Activated effector memory CD4-positive, alpha-beta T cell treated with anti-CD3 and anti-CD28 coated beads, Interleukin-2, amount 50 U/mL, for 16 hours (primary cell): ENCODE measurements around the gene SEMA6B.
"Not testable (repeated sequence)": the region's sequence is repeated elsewhere in the genome, so short reads cannot be mapped to it uniquely, and the experiment has no call there.

Experiments used
- DNase-seq: peaks from one replicate; pipeline ENCODE4 v3.0.0-alpha.2; 2020

SEMA6B gene, protein sequence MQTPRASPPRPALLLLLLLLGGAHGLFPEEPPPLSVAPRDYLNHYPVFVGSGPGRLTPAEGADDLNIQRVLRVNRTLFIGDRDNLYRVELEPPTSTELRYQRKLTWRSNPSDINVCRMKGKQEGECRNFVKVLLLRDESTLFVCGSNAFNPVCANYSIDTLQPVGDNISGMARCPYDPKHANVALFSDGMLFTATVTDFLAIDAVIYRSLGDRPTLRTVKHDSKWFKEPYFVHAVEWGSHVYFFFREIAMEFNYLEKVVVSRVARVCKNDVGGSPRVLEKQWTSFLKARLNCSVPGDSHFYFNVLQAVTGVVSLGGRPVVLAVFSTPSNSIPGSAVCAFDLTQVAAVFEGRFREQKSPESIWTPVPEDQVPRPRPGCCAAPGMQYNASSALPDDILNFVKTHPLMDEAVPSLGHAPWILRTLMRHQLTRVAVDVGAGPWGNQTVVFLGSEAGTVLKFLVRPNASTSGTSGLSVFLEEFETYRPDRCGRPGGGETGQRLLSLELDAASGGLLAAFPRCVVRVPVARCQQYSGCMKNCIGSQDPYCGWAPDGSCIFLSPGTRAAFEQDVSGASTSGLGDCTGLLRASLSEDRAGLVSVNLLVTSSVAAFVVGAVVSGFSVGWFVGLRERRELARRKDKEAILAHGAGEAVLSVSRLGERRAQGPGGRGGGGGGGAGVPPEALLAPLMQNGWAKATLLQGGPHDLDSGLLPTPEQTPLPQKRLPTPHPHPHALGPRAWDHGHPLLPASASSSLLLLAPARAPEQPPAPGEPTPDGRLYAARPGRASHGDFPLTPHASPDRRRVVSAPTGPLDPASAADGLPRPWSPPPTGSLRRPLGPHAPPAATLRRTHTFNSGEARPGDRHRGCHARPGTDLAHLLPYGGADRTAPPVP

GRCh38 chr19:4559569-4559968 is at the start of gene SEMA6B:
Gene SEMA6B (minus strand): TSS chr19:4559684. CDS start chr19:4558457, 1,227 bp downstream.
- no peak for DNase-seq

- no peak for DNase-seq
Observed at GRCh38 chr19:4606921-4607678, 47.6 kb upstream of the SEMA6B start.

- no peak for DNase-seq
Observed at GRCh38 chr19:4606181-4606580, 46.7 kb upstream of the SEMA6B start.

DNA sequence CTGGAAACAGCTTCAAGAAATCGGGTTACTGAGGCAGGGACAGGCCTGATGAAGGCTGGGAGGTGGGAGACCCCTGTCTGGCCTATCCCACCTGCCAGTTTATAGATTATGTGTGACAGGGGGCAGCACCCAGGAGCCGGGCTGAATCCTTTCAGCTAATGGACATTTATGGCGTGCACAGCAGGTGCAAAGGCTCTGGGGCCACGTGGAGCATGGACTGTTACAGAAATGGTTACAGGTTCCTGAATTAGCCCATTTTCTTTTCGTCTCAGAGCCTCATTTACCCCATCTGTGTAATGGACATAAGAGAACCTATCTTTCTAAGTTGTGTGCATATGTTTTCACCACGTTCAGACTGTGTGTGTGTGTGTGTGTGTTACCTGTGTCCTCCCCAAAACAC is 45.4 kb upstream of the SEMA6B start:
- DNase-seq = no peak

DNA sequence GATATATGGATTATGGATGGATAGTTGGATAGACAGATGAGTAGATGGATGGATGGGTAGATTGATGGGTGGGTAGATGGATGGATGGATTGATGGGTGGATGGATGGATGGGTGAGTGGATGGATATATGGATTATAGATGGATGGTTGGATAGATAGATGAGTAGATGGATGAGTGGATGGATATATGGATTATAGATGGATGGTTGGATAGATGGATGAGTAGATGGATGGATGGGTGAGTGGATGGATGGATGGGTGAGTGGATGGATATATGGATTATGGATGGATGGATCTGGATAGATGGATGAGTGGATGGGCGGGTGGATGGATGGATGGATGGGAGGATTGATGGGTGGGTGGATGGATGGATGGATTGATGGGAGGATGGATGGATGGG is 43.4 kb upstream of the SEMA6B start:
- DNase-seq = no peak

GRCh38 chr19:4602173-4602788 is 42.8 kb upstream of the SEMA6B start:
- no peak for DNase-seq

GRCh38 chr19:4600893-4601292 is 41.4 kb upstream of the SEMA6B start:
- DNase-seq = no peak

GRCh38 chr19:4600082-4600481 is 40.6 kb upstream of the SEMA6B start:
- DNase-seq = no peak

GRCh38 chr19:4598712-4599111 is 39.2 kb upstream of the SEMA6B start:
- DNase-seq = no peak

DNA sequence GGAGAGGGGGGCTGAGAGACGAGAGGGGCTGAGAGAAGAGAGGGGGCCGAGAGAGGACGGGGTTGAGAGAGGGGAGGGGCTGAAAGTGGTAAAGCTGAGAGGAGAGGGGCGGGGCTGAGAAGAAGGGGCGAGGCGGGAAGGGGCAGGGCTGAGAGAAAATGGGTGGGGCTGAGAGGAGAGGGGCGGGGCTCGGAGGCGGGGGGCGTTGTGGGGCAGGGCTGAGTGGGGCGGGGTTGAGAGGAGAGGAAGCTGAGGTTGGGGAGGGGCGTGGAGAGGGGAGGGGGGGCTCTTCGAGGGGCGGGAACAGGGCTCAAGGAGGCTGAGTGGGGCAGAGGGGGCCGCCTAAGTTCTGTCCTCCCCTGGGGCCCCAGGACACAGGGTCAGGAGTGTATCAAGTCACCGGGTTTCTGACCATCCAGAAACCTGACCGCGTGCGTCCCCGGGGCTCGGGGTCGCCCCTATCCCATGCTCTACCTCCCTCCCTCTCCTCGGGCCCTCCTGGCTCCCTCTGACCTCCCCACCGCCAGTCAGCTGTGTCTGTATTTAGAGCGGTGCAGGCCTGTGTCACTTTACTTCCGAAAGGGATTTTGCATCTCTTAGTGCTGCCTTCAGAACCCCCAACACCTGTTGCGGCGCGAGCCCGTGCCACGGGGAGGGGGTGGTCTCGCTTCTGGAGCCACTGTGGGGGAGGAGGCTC is 38.6 kb upstream of the SEMA6B start:
- peak; percentile 69 for DNase-seq

GRCh38 chr19:4597278-4597974 is 37.9 kb upstream of the SEMA6B start:
- peak; percentile 66 for DNase-seq

DNA sequence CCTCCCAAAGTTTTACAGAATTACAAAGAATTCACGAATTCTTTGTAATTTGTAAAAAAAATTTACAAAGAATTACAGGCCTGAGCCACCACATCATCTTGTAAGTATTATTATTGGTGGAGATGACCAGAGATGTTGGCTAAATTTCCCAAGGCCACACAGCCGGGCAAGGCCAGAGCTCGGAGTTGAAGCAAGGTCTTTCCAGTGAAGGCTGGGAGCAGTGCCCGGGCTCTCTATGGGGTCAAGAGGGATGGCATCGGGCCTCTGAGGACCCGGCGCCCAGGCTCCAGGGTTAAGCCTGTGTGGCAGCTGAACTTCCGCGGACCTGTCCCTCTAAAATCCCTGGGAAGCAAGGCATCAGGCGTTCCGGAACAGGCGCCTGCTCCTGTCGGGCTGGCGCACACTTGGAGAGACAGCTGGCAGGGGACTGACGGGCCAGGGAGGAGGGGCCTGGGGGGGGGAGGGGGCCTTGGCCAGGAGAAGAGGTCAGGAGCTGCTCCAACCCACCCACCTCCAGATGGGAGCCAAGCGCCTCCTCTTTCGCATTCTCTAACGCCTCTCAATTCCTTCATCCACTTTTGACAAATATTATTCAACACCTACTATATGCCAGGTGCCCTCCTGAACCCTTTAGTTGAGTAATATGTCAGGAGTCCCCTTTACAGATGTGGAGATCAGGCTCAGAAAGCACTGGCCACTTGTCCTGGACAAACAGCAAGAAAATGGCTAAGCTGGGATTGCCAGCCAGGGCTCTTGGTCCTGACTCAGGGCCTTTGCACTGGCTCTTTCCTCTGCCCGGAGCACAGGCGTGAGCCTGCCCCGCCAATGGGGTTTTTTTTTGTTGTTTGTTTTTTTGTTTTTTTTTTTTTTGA is 36.8 kb upstream of the SEMA6B start:
- DNase-seq = no peak

- not testable (repeated sequence) for DNase-seq
Observed at GRCh38 chr19:4595158-4595557, 35.7 kb upstream of the SEMA6B start.

- no peak for DNase-seq
Observed at GRCh38 chr19:4594201-4594600, 34.7 kb upstream of the SEMA6B start.

DNA sequence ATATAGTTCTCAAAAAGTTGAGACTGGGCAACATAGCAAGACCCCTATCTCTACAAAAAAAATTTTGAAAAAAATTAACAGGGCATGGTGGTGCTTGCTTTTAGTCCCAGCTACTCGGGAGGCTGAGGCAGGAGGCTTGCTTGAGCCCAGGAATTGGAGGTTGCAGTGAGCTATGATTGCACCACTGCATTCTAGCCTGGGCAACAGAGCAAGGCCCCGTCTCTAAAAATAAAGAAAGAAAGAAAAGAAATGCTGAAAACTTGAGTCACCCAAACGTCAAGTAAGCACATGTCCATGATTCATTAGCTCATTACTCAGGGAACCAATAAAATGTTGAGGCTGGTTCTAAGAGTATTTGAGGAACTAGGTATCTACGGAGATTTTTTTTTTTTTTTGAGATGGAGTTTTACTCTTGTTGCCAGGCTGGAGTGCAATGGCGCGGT is 33.9 kb upstream of the SEMA6B start:
- no peak for DNase-seq

- no peak for DNase-seq
Observed at GRCh38 chr19:4592445-4592844, 33.0 kb upstream of the SEMA6B start.

GRCh38 chr19:4591320-4591719 is 31.8 kb upstream of the SEMA6B start:
- no peak for DNase-seq

- no peak for DNase-seq
Observed at GRCh38 chr19:4590559-4590958, 31.1 kb upstream of the SEMA6B start.

DNA sequence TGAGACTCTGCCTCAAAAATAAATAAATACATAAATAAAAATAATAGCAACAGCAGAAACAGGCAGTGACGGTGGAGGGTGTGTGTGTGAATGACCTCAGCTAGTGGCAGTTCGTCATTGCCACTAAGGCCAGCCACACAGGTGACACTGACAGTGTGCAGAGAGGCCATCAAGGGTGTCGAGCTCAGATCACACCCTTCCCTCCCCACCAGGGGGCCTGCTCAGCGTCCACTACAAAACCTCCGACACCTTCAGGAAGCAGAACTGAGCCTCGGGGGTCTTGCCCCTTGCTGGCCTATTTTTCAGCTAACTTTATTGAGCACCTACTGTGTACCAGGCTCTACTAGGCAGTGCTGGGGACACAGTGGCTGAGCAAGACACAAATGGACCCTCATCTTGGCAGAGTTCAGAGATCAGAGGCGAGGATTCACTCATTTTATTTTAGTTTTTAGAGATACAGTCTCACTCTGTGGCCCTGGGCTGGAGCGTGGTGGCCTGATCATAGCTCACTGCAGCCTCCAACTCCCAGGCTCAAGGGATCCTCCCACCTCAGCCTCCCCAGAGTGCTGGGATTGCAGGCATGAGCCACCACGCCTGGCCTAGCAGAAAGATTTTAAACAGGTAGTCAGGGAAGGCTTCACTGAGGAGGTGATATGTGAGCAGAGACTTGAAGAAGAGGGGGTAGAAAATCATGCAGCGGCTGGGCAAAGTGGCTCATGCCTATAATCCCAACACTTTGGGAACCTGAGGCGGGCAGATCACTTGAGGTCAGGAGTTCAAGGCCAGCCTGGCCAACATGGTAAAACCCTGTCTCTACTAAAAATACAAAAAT is 30.3 kb upstream of the SEMA6B start:
- DNase-seq = no peak
